Muscle of leg (tissue), 11 donors: ENCODE results near the gene AVPR1B. TPM values are rescaled to one million over a fixed set of nuclear protein-coding genes. Genes with fewer than 3 reads are reported as not detected.

Experiments used
- DNase-seq: peaks from one replicate; pipeline ENCODE4 v3.0.0; 2013
- H3K27ac ChIP-seq: one replicate; pipeline ENCODE4 v1.5.1; 2013; ENCODE audit warnings: mild to moderate bottlenecking, low read length, control low read depth
- H3K27me3 ChIP-seq: one replicate; pipeline ENCODE4 v1.6.1; 2013; ENCODE audit warnings: low read length; ENCODE audit not compliant: control insufficient read depth, insufficient read depth
- H3K36me3 ChIP-seq: one replicate; pipeline ENCODE4 v1.6.1; 2013; ENCODE audit warnings: low read length; ENCODE audit not compliant: control insufficient read depth, insufficient read depth
- H3K4me1 ChIP-seq: one replicate; pipeline ENCODE4 v1.6.1; 2013; ENCODE audit warnings: low read length; ENCODE audit not compliant: control insufficient read depth, insufficient read depth
- H3K4me3 ChIP-seq: one replicate; pipeline ENCODE4 v1.5.1; 2013; ENCODE audit warnings: low read length, control low read depth
- H3K9me3 ChIP-seq: replicated peaks from 2 replicates; pipeline ENCODE4 v1.6.1; 2013; ENCODE audit warnings: low read depth, low read length; ENCODE audit not compliant: control insufficient read depth
- WGBS: methylation state at CpG from one replicate; pipeline ENCODE4 v1.1.5; 2013; ENCODE audit warnings: missing lambda C conversion rate; ENCODE audit not compliant: insufficient coverage; 5-methylcytosine and 5-hydroxymethylcytosine counted together
- polyA plus RNA-seq, 8 donors: library from polyadenylated mRNA; unstranded; fragments of 120-200 nt; gene quantifications; one replicate each; pipeline versions ENCODE4 v1.2.1 to v1.2.3, GENCODE V29; 2013; ENCODE audit warnings: inconsistent platforms in 1 of 8, low replicate concordance in 1 of 8; ENCODE audit not compliant: insufficient read length in 8 of 8, insufficient read depth in 1 of 8
- total RNA-seq: library from RNA; stranded (reverse); fragments of 120-200 nt; gene quantifications from one replicate; pipeline ENCODE4 v1.2.4, GENCODE V29; 2013

Gene AVPR1B
- total and polyA plus RNA-seq, 9 donors = 0.35 to 1.2 (median 0.62) TPM

DNA sequence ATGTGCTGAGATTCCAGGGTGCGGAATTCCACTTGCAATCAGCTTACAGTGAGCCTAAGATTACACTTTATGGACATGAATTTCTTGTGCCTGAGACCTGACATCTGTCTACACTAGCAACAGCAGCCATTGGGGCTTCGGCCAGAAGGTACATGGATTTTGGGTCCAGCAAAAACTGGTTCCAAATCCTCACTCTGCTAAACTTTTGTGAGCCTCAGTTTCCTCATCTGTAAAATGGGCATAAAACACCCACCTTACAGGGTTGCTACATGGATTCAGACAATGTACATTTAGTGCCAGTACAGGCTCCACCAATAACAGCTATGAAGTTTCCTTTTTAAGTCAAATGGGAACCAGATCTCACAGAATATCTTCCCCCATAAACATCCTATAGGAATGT, 33.4 kb downstream of the AVPR1B start:
- no peak for DNase-seq
- Histone ChIP-seq H3K27me3 (no peaks in the 10 kb centered on the region), H3K4me3 (no peak overlapping the region), H3K36me3 (no peaks in the 10 kb centered on the region), H3K4me1 (no peaks in the 10 kb centered on the region), H3K27ac (no peak overlapping the region), H3K9me3 (no peaks in the 10 kb centered on the region)
- WGBS = 83% methylated on average over 1 of the region's 2 CpGs

DNA sequence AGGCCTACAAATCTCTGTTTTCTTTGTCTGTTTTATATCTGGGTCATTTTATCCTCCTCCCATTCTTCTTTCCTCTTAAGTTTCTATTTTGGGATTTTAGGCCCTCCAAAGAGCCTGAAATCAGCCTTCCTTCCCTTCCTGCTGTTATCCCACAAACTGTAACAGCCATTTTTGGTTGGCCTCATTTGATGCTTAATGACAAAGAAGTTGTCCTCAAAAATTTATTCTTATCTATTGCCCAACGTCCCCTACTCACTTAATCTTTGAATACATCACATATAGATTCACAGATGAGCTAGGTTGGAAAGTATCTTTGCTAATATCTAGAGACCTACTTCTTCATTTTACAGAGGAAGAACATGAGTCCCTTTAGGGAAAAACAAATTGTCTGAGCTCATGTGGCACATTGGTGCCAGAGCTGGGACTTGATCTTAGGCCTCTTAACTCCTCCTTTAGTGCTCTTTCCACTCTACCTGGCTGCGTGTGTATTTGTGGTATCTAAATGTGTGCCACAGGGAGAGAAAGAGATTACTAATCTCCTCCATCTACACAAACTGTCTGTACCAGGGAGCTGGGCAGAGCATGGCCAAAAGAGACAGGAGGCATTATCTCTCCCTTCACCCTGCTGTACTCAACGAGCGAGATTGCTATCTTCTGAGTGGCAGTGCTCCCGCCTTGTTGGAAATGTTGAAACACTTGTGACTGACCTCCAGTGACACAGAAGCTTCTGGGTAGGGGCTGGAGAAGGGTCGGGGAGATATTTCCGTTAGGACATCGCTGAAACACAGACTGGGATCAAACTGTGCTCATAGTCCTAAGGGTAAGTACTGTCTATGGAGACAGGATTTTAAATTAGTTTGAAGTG, 34.1 kb downstream of the AVPR1B start:
- Histone ChIP-seq H3K9me3 (no peaks in the 10 kb centered on the region), H3K4me1 (no peaks in the 10 kb centered on the region), H3K27ac (no peak overlapping the region), H3K27me3 (no peaks in the 10 kb centered on the region), H3K36me3 (no peaks in the 10 kb centered on the region), H3K4me3 (no peak overlapping the region)
- no peak for DNase-seq
- WGBS = 69% methylated on average over 6 of the region's 8 CpGs

DNA sequence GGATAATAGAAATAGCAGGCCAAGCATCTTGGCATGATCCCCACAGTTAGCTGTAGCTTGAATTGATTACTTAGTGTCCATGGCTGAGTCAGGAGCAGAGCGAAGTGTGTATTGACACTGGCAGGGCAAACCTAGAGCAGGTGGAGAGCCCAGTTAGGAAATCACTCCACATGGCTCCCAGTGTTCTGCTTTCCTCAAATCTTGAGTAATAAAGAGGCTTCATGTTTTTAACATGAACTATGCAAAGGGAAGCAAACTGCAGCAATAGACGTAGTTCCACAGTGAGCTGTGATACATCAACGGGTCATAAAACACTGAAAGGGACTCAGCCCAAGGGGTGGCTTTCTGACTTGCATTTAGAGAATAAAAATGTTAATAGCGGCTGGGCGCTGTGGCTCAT, 35.3 kb downstream of the AVPR1B start:
- H3K4me3 ChIP-seq = no peak overlapping the region
- WGBS = 71% methylated on average over 3 of the region's 5 CpGs
- H3K9me3 ChIP-seq = no peaks in the 10 kb centered on the region
- no peak overlapping the region for H3K27ac ChIP-seq
- DNase-seq = no peak
- H3K36me3 ChIP-seq = no peaks in the 10 kb centered on the region
- no peaks in the 10 kb centered on the region for H3K4me1 ChIP-seq
- H3K27me3 ChIP-seq = no peaks in the 10 kb centered on the region

GRCh38 chr1:206080026-206080820, 37.0 kb downstream of the AVPR1B start:
- DNase-seq = no peak
- Histone ChIP-seq H3K4me3 (no peak overlapping the region), H3K36me3 (no peaks in the 10 kb centered on the region), H3K9me3 (no peaks in the 10 kb centered on the region), H3K4me1 (no peaks in the 10 kb centered on the region), H3K27me3 (peaks cover 2% of the 10 kb centered on the region), H3K27ac (no peak overlapping the region)
- 76% methylated on average over 3 of the region's 8 CpGs for WGBS

GRCh38 chr1:206079135-206079534, 38.1 kb downstream of the AVPR1B start:
- Histone ChIP-seq H3K9me3 (no peaks in the 10 kb centered on the region), H3K27ac (no peak overlapping the region), H3K4me1 (no peaks in the 10 kb centered on the region), H3K4me3 (no peak overlapping the region), H3K27me3 (peaks cover 2% of the 10 kb centered on the region), H3K36me3 (no peaks in the 10 kb centered on the region)
- WGBS = no CpG with 5 or more reads among the region's 1 CpG
- DNase-seq = no peak

- H3K4me3 ChIP-seq = no peak overlapping the region
- H3K9me3 ChIP-seq = no peaks in the 10 kb centered on the region
- WGBS = 43% methylated on average over 6 of the region's 11 CpGs
- H3K27ac ChIP-seq = peak overlapping the region; percentile 13
- no peaks in the 10 kb centered on the region for H3K36me3 ChIP-seq
- peaks cover 2% of the 10 kb centered on the region for H3K27me3 ChIP-seq
- DNase-seq = peak; percentile 82
- H3K4me1 ChIP-seq = no peaks in the 10 kb centered on the region
Observed at GRCh38 chr1:206075786-206076755, 41.1 kb downstream of the AVPR1B start.

DNA sequence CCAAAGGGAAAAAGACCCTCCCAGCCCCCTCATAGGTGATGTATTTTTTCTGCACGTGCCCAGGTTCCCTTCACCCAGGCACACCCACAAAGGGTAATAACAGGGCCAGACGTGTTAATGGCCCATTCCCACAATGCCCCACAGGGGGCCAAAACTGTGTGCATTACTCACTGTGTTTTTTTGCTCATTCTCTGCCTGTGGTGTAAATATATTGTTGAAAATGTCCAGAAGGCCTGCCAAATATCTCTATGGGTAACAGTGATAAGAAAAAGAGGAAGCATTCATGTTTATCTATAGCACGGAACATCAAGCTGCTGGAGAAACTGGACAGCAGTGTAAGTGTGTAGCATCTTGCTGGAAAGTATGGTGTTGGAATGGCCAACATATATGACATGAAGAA, 42.3 kb downstream of the AVPR1B start:
- DNase-seq = no peak
- WGBS = 51% methylated on average over 3 of the region's 3 CpGs

DNA sequence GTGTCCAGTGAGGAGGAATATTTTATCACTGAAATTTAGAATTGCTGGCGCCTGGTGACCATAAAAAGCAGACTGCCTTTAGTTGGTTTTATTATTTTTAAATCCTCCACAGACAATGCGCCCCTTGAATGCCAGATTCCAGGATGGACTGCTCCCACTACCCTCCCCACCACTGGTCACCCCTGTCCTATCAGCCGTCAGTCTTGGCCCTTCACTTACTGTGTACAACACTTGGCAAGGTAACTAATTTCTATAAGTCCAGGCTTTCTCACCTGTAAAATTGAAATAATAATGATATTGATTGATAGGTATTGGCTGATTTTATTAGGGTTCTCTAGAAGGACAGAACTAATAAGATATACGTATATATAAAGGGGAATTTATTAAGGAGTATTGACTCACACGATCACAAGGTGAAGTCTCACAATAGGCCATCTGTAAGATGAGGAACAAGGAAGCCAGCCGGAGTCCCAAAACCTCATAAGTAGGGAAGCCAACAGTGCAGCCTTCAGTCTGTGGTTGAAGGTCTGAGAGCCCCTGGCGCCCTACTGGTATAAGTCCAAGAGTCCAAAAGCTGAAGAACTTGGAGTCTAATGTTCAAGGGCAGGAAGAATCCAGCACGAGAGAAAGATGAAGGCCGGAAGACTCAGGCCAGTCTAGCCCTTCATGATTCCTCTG, 46.4 kb downstream of the AVPR1B start:
- no peak for DNase-seq
- H3K4me1 ChIP-seq = no peaks in the 10 kb centered on the region
- H3K36me3 ChIP-seq = no peaks in the 10 kb centered on the region
- no peak overlapping the region for H3K4me3 ChIP-seq
- peaks cover 4% of the 10 kb centered on the region for H3K27me3 ChIP-seq
- no peak overlapping the region for H3K27ac ChIP-seq
- no peaks in the 10 kb centered on the region for H3K9me3 ChIP-seq
- 73% methylated on average over 5 of the region's 9 CpGs for WGBS

More for the DNA sequence above, 42.3 kb downstream of the AVPR1B start:
- no peaks in the 10 kb centered on the region for H3K36me3 ChIP-seq
- H3K27me3 ChIP-seq = peaks cover 2% of the 10 kb centered on the region
- no peaks in the 10 kb centered on the region for H3K9me3 ChIP-seq
- H3K4me1 ChIP-seq = no peaks in the 10 kb centered on the region
- no peak overlapping the region for H3K27ac ChIP-seq
- H3K4me3 ChIP-seq = no peak overlapping the region

DNA sequence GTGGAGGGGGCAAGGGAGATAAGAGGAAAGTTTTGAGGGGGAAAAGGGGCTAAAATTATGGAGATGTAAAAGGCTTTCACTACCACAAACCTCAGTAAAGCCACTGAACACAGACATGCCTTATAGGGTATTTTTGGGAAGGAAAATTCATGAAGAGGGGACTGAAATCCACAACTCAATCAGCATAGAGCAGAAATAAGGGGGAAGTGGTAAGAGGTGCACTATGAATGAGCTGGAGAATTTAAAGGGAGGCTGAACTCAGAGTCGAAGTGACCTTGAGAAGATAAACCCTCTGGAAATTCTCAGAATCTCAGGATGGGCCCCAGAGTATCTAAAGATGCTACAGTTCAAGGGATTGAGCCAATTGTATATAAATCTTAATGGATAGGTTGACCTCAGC, 48.9 kb downstream of the AVPR1B start:
- H3K27me3 ChIP-seq = peaks cover 4% of the 10 kb centered on the region
- no peak for DNase-seq
- H3K4me3 ChIP-seq = no peak overlapping the region
- no peaks in the 10 kb centered on the region for H3K36me3 ChIP-seq
- no peaks in the 10 kb centered on the region for H3K4me1 ChIP-seq
- 67% methylated on average over 1 of the region's 1 CpG for WGBS
- no peaks in the 10 kb centered on the region for H3K9me3 ChIP-seq
- H3K27ac ChIP-seq = no peak overlapping the region
